ENCODE results near the gene MAP3K5. TPM values are rescaled to one million over a fixed set of nuclear protein-coding genes. Genes with fewer than 3 reads are reported as not detected.

Gene MAP3K5
- total and polyA plus RNA-seq, 9 of the 15 experiments (the other 6 are each of a cell fraction or from before 2014, with no cell fraction given) = 2.2 to 13.0 (median 9.9) TPM

DNA sequence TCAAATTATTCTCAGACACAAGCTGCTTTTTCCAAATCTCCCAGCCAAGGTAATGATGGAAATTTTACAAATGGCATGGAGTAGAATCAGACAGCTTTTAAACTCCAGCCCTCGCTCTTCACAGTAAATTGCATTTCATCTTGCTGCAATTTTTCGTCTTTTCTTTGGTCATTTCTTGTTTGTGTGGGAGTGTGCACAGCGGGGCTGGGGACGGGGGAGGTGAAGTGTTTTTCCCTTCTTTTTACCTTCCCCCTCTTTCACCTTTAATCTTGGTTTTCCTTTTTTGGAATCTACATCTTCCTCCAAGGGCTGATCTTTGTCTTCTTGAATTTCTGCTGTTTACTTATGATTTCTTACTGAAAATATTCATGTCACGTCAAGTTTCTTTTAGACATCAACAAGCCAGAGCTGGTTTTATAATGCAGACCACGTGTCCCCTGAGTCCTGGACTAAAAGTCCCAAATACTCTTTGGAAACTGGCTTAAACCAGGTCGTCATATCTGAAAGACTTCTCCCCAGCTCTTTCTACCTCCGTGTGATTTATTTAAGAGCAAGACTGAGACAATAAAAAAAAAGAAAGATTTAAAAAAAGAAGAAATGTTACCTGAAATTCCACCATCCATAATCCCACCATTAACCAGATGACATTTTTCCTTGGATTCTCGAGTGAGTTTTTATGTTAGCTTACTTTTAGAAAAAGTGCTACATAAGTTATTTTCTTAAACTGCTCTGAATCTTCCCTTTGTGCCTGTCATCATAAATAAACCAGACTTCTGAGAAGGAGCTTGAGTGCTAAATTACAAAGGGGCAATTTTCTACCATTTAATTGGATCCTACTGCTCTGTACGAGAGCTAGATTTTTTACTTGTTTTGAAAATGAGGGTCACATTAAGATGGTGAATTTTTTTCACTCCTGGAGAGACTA lies 52.0 kb downstream of the MAP3K5 start (continued):
- TF ChIP-seq BDP1 (IDR thresholded peaks at IDR 0.05; ENCODE audit: insufficient read depth, insufficient read length) (no peak), RCOR1 (IDR thresholded peaks at IDR 0.05; ENCODE audit: borderline replicate concordance in 1 of 2, low read depth in 2 of 2, low read length in 2 of 2) (no peak), ZNF551 (CRISPR knock-in tag; IDR thresholded peaks at IDR 0.05) (no peak), SRSF1 (IDR thresholded peaks at IDR 0.05; ENCODE audit: low read depth, low read length) (no peak), GATAD2B (IDR thresholded peaks at IDR 0.05; ENCODE audit: borderline replicate concordance) (0 out of 2 replicates have a peak, but pooled peaks have one; percentile 4), EGR1 (conservative IDR thresholded peaks at IDR 0.05) (peak; percentile 64), BRD9 (IDR thresholded peaks at IDR 0.05; ENCODE audit: low read depth, partially characterized antibody) (peak; percentile 47), SMARCE1 (IDR thresholded peaks at IDR 0.05) (0 out of 2 replicates have a peak, but pooled peaks have one; percentile 14), ZFPM2 (CRISPR knock-in tag; IDR thresholded peaks at IDR 0.05) (no peak), SMARCC2 (IDR thresholded peaks at IDR 0.05; ENCODE audit: low read depth) (0 out of 2 replicates have a peak, but pooled peaks have one; percentile 15), KLF1 (tag; IDR thresholded peaks at IDR 0.05) (no peak), DMBX1 (CRISPR knock-in tag; IDR thresholded peaks at IDR 0.05; ENCODE audit: borderline replicate concordance) (peak; percentile 59; the same call in 1 of the 2 replicates), ZNF75A (CRISPR knock-in tag; IDR thresholded peaks at IDR 0.05) (no peak), HDAC1 (IDR thresholded peaks at IDR 0.05) (peak in 1 of 2 experiments; percentile 33; a peak in 2 of 4 replicates)
- TF ChIP-seq, protein P1, sequence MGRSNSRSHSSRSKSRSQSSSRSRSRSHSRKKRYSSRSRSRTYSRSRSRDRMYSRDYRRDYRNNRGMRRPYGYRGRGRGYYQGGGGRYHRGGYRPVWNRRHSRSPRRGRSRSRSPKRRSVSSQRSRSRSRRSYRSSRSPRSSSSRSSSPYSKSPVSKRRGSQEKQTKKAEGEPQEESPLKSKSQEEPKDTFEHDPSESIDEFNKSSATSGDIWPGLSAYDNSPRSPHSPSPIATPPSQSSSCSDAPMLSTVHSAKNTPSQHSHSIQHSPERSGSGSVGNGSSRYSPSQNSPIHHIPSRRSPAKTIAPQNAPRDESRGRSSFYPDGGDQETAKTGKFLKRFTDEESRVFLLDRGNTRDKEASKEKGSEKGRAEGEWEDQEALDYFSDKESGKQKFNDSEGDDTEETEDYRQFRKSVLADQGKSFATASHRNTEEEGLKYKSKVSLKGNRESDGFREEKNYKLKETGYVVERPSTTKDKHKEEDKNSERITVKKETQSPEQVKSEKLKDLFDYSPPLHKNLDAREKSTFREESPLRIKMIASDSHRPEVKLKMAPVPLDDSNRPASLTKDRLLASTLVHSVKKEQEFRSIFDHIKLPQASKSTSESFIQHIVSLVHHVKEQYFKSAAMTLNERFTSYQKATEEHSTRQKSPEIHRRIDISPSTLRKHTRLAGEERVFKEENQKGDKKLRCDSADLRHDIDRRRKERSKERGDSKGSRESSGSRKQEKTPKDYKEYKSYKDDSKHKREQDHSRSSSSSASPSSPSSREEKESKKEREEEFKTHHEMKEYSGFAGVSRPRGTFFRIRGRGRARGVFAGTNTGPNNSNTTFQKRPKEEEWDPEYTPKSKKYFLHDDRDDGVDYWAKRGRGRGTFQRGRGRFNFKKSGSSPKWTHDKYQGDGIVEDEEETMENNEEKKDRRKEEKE (IDR thresholded peaks at IDR 0.05; ENCODE audit: borderline replicate concordance in 1 of 2, control insufficient read depth in 1 of 2, low read depth in 2 of 2, low read length in 1 of 2) = no peak
- TF ChIP-seq, protein P2, sequence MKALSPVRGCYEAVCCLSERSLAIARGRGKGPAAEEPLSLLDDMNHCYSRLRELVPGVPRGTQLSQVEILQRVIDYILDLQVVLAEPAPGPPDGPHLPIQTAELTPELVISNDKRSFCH (CRISPR knock-in tag; IDR thresholded peaks at IDR 0.05) = no peak
- TF ChIP-seq, protein P2 (tag; IDR thresholded peaks at IDR 0.05) = 0 out of 2 replicates have a peak, but pooled peaks have one; percentile 4
- TF ChIP-seq, protein P3, sequence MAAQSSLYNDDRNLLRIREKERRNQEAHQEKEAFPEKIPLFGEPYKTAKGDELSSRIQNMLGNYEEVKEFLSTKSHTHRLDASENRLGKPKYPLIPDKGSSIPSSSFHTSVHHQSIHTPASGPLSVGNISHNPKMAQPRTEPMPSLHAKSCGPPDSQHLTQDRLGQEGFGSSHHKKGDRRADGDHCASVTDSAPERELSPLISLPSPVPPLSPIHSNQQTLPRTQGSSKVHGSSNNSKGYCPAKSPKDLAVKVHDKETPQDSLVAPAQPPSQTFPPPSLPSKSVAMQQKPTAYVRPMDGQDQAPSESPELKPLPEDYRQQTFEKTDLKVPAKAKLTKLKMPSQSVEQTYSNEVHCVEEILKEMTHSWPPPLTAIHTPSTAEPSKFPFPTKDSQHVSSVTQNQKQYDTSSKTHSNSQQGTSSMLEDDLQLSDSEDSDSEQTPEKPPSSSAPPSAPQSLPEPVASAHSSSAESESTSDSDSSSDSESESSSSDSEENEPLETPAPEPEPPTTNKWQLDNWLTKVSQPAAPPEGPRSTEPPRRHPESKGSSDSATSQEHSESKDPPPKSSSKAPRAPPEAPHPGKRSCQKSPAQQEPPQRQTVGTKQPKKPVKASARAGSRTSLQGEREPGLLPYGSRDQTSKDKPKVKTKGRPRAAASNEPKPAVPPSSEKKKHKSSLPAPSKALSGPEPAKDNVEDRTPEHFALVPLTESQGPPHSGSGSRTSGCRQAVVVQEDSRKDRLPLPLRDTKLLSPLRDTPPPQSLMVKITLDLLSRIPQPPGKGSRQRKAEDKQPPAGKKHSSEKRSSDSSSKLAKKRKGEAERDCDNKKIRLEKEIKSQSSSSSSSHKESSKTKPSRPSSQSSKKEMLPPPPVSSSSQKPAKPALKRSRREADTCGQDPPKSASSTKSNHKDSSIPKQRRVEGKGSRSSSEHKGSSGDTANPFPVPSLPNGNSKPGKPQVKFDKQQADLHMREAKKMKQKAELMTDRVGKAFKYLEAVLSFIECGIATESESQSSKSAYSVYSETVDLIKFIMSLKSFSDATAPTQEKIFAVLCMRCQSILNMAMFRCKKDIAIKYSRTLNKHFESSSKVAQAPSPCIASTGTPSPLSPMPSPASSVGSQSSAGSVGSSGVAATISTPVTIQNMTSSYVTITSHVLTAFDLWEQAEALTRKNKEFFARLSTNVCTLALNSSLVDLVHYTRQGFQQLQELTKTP (IDR thresholded peaks at IDR 0.05; ENCODE audit: low read depth in 1 of 2, partially characterized antibody in 2 of 2) = peak in 1 of 2 experiments; percentile 27
